NCI-H1048 (cell line): ENCODE data around the gene LARGE1.

Experiments used
- DNase-seq: peaks from one replicate; lab custom pipeline; 2025; lab: John Stamatoyannopoulos, UW

LARGE1 gene

DNA sequence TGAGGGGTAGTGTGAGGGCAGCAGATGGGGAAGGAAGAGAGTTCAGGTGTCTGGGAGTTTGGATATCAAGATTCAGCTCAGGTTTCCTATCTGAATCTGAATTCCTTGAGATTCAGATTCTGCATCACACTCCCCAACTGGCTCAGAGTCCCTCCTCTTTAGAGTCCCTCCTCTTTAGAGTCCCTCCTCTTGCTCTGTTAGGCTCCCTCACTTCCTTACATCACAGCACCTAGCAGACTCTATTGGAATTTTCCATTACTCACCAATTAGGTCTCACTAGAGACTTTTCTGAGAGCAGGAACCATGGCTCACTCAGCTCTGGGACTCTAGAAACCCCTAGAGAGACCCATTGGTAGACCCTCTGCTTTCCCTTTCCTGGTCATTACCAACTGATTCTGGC is 558.7 kb downstream of the LARGE1 start:
- no peak for DNase-seq

- DNase-seq = no peak
These were observed 562.3 kb downstream of the LARGE1 start for GRCh38 chr22:33357981-33358399.

GRCh38 chr22:33354928-33355327 is 565.3 kb downstream of the LARGE1 start:
- no peak for DNase-seq

DNA sequence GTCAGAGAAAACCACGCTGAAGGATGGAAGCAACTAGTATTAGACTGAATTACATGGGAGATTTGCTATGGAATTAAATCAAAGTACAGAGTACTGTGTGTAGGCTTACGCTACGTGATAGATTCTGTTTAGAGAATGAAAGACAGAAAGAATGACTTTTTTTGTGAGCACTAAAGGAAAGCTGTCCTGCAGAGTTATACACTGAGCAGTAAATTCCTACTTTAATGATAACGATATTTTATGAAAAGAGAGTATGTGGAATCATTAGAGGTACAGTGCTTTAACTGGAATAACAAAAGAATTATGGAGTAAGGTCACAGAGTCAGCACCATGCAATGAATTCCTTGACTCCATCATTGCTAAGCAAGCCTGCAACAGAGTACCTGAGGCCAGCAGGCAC is 566.8 kb downstream of the LARGE1 start:
- DNase-seq = no peak

GRCh38 chr22:33352768-33353167 is 567.5 kb downstream of the LARGE1 start:
- DNase-seq = no peak

GRCh38 chr22:33350961-33351360 is 569.3 kb downstream of the LARGE1 start:
- DNase-seq = no peak

- no peak for DNase-seq
These were observed 569.8 kb downstream of the LARGE1 start for GRCh38 chr22:33350491-33350890.

DNA sequence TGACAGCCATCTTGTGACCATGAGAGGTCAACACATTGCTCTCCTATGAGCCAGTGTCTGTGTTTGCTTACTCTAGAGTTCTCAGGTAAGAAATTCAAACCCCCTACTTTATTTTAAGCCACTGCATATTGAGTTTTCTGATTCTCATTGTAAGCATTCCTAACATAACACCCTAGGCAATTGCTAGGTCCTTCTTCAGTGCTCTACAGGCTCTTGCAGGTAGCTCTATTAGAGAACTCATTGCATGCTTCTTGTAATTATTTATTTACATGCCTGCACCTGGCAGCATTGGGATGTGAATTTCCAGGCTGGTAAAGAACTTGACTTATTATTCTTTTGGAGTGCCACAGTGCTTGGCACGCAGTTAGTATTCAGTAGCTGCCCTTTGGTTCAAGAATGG is 573.3 kb downstream of the LARGE1 start:
- DNase-seq = no peak

- no peak for DNase-seq
These were observed 578.7 kb downstream of the LARGE1 start for GRCh38 chr22:33341611-33342010.

DNA sequence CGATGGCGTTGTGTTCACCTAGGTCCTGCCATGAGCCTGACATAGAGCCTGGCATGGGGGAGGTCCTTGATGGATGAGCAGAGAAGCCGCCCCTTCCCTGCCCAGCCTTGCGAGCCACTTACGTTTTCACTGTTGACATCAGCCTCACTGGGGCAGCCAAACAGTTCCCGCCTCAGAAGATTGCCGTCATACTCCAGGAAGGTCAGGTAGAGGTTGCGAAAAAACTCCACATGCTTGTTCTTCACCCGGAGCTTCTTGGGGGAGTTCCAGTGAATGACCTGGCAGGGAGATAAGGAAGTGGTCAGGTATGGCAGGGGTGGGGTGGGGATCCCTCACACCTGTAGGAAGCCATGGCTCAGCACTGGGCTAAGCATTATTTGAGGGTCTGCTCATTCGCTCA is 582.8 kb downstream of the LARGE1 start:
- DNase-seq = no peak

DNA sequence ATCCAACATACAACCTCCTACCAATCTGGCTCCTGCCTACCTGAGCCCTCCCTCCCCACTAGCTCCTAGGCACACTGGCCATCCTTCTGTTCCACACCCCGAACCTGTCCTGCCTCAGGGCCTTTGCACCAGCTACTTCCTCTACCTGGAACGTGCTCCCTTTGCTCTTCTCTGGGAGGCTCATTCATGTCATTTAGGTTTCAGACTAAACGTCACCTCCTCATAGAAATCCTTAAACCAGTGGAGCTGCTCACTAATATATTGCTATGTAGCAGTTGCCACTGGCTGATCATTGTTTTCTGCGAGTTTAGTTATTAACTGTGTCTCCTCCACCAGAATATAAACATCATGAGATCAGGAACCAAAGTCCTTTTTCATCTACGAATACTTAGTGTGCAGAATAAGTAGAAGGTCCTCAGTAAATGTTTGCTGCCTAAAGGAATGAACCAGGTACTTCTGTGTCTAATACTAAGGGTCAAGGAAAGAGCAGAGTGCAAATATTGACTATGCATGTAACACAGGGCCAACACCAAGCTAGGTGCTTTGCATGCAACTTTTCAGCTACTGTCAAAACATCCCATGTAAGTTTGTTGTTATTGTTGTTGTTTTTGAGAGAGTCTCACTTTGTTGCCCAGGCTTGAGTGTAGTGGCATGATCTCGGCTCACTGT is 584.5 kb downstream of the LARGE1 start:
- no peak for DNase-seq

- no peak for DNase-seq
These were observed 587.7 kb downstream of the LARGE1 start for GRCh38 chr22:33332538-33332937.

DNA sequence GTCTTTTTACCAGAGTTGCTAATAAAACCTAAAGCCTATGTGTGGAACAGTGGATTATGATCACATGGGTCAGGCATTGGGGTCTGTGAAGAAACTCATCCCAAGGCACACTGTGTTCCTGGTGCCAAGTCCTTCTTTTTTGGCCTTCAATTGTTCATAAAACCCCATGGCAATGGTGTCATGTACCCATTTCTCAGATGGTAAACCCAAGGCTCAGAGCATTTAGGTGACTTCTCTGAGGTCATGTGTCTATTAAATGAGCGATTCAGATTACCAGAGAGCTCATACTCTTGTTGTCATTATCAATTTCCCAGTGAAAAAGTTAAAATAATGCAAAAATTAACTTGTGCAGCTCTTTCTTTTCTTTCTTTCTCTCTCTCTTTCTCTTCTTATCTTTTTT is 589.3 kb downstream of the LARGE1 start:
- DNase-seq = no peak

DNA sequence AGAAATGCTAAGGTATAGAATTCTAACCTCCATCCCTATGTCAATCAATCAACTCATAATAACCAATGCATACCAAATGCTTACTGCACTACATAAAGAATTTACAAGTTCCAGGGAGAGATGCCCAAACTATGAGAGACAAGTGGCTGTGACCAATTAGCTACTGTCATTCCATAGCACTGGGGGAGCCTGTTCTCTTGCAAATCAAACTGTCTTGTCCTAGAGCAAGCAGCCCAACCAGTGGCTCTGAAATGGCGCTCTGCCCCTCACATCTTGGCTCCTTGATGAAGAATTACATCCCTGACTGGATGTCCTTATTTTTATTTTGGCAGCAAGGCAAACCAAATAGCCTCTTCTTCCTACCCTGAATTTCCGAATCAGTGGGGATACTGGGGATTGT is 589.7 kb downstream of the LARGE1 start:
- DNase-seq = no peak

DNA sequence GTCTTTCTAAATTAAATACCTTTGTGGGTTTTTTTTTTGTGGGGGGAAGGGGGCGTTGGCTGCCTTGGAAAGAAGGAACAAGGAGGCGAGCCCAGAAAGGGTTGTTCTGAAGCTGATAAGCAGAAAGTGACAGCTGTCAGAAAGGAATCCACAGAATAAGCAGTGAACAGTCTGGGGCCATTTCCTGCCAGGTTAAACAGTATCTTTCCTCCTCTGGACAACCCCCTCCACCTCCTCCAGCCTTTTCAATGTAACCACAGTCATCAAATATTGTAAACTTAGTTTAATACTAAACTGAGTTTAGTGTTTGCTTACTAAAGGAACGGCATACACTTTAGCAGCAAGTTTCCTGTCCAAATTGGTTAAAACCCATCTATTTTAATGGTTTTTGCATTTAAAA is 590.9 kb downstream of the LARGE1 start:
- no peak for DNase-seq

DNA sequence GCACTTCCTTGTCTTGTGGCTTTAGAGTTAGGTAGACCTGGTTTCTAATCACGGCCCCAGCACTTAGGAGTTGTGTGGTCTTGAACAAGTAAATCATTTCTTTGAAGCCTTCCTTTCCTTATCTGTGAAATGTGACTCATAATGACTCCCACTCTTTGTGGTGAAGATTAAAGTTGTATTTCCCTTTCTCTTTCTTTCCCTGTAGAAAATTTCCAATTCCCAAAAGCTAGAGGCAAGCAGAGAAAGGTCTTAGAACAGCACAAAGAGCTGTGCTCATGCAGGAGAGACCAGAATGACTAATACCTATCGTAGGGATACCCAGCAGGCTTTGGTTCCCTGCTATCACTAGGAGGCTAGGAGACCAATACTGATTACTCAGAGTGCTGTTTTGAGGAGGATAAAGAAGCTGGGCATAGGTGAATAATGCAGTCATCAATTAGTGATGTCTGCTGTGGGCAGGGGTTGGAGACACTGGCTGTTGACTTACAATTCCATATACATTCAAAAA is 591.4 kb downstream of the LARGE1 start:
- DNase-seq = no peak

DNA sequence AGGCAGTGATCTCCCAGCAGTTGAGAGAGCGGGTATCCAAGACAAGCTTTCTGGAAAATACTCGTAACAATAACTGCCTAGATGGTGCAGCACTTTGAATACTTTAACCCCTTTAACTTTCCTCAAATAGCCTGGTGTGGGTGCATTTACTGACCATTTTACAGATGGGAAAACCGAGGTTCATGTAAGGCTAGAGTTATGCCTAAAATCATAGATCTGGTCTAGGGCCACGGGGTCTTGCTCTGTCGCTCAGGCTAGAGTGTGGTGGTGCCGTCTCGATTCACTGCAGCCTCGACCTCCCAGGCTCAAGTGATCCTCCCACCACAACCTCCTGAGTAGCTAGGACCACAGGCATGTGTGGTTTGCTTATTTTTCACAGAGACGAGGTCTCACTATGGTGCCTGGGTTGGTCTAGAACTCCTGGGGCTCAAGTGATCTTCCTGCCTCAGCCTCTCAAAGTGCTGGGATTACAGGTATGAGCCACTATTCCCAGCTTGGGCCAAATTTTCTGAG is 592.9 kb downstream of the LARGE1 start:
- DNase-seq = no peak

DNA sequence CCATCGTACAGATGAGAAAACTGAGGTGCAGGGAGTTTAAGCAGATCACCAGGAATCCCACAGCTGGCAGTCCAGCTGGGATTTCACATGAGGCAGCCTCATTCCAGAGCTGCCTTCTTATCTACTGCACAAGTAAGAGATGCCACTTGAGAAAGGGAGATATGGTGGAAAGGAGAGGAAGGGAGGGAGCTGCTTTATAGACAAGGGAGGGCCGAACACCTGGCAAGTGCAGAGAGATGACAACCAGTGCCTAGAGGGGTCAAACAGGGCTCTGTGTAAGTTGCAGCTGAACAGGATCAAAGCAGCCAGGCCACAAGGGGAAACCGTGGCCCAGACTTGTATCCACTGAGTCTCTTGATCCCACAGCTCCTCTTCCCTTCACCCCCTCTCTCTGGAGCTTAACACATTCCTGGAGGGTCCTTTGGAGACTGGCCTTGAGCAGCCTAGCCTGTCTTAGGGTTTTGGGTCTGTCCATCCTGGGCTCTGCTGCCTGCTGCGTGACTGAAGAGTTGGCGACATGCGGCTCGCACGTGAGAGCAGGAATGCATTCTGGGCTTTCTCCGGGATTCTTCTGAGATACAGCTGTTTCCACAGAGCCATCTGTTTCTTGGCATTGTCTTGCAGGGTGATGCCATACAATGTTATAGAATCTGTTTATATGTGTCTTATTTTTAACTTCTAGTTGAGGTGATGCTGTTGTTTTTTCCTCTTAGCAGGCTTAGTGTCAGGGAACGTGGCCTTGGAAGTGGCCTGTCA is 593.6 kb downstream of the LARGE1 start:
- DNase-seq = no peak

GRCh38 chr22:33325232-33326004 is 594.9 kb downstream of the LARGE1 start:
- no peak for DNase-seq

GRCh38 chr22:33324228-33324627 is 596.0 kb downstream of the LARGE1 start:
- DNase-seq = no peak

GRCh38 chr22:33321466-33321865 is 598.8 kb downstream of the LARGE1 start:
- no peak for DNase-seq

DNA sequence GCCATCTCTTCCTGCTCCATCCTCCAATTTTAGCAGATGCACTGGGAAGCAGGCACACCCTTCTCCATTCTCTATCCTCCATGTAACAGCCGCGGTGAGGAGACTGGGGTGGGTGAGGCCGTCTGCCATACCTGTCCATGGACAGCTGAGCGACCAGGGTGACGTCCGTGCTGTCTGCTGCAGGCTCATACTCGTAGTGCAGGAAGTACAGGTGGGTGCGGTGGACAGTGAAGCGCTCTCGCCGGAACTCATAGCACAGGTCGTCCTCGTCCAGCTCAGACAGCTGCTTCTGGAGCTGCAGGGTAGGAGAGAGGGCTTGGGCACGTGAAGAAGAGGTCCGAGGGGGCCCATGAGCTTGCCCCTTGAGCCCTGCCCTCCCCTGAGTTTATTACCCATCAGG is 604.3 kb downstream of the LARGE1 start:
- no peak for DNase-seq

DNA sequence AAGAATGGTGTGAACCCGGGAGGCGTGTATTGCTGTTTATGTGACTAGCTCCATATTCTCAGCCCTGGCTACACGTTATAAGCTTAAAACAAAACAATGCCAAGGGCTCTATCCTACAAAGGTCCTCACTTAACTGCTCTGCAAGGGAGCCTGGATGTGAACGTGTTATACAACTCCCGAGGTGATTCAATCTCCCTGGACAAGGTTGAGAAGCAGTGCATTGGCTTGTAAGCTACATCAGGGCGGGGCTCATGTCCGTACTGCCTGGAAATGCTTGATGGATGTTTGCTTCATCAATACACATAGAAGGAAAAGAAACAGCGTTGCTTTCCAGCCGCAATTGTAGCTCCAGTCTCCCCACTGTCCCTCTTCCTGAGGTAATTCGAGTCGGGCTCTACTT is 605.2 kb downstream of the LARGE1 start:
- DNase-seq = no peak
